HG03342 (cell line): ENCODE data around the gene EVX2.

Source experiments
- ATAC-seq: cut with Tn5 transposase; IDR thresholded peaks from one replicate; pipeline ENCODE4 v1.9.1; 2021; ENCODE audit warnings: mild to moderate bottlenecking, moderate library complexity; ENCODE audit not compliant: unreplicated experiment

The EVX2 gene

GRCh38 chr2:176096243-176096985, 12.7 kb upstream of the EVX2 start:
- no peak for ATAC-seq

- ATAC-seq = no peak
Observed at GRCh38 chr2:176095421-176095820, 11.7 kb upstream of the EVX2 start.

GRCh38 chr2:176094349-176094748, 10.6 kb upstream of the EVX2 start:
- no peak for ATAC-seq

- ATAC-seq = no peak
Observed at GRCh38 chr2:176093898-176094249, 10.1 kb upstream of the EVX2 start.

GRCh38 chr2:176093145-176093897, 9.6 kb upstream of the EVX2 start:
- ATAC-seq = no peak

GRCh38 chr2:176092270-176093144, 8.7 kb upstream of the EVX2 start, which contains the start of gene HOXD13:
TSS of gene HOXD13 (plus strand) at chr2:176092721. CDS start at chr2:176092891, 170 bp downstream.
- ATAC-seq = no peak

GRCh38 chr2:176091329-176092258, 7.8 kb upstream of the EVX2 start:
- ATAC-seq = no peak

GRCh38 chr2:176090862-176091261, 7.1 kb upstream of the EVX2 start:
- ATAC-seq = no peak

GRCh38 chr2:176089843-176090395, 6.2 kb upstream of the EVX2 start:
- ATAC-seq = no peak

- no peak for ATAC-seq
Observed at GRCh38 chr2:176088937-176089842, 5.4 kb upstream of the EVX2 start.

GRCh38 chr2:176088048-176088936, 4.5 kb upstream of the EVX2 start:
- ATAC-seq = no peak

GRCh38 chr2:176087330-176088047, 3.7 kb upstream of the EVX2 start:
- no peak for ATAC-seq

- ATAC-seq = no peak
Observed at GRCh38 chr2:176085861-176086771, 2.4 kb upstream of the EVX2 start.

- no peak for ATAC-seq
Observed at GRCh38 chr2:176085120-176085788, 1.5 kb upstream of the EVX2 start.

GRCh38 chr2:176084611-176085119, 903 bp upstream of the EVX2 start:
- no peak for ATAC-seq
